ENCODE data around the gene NFE2L2. TPM values are rescaled to one million over a fixed set of nuclear protein-coding genes. Genes with fewer than 3 reads are reported as not detected.

NFE2L2 gene
- polyA plus RNA-seq, 1 donor from 2014 or later: 41.7 TPM

DNA sequence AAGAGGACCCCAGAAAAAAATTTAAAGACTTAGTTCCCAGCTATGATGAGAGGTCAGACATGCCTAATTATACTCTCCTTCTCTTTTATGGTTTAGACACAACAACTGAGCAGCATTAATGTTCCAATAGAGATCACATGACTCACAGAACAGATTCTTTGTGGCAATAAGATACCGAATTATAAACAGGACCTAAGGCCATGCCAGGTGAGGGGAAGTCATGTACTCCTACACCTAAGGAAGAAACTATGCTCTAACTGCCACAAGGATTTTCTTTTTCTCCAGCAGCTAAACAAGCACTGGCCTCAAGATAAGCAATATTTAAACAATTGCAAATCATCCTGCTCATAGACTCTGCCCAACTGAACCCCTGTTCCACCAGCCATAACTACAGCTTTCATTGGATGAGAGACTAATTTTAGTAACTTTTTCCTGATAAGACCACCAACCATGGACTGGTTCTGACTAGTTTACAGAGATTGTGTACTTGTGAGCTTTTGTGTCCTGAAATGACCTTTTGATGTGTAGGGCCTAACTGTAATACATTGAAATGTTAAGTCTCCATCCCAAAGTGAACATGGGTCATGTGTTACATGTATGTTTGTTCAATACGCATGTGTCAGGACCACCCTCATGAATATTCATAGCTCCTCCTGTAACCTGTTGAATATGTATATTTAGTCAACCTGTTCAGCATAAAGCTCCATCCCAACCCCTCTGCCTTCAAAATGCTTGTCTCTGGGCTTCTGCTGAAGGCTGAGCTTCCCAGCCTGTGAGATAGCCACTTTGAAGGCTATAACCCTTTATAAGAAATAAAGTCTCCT lies 21.6 kb upstream of the NFE2L2 start:
- no peak overlapping the region for H3K4me3 Mint-ChIP-seq

DNA sequence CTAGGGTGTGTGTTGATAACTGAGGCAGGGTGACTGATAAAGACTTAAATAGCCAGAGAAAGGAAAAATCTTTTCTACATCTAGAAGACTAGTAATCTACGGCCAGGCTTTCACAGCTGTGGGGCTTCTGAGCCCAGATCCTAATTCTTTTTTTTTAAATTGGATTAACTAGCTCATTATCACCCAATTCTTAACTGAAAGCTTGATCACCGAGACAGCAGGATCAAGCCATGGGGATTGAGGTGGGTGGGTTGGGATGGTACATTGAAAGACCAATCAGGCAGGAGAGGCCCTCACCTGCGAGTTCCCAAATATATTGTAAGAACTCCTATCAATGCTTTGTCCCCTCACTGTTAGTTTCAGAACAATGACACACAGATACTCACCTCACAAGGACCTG lies 20.0 kb upstream of the NFE2L2 start:
- Mint-ChIP-seq H3K4me1 (peaks cover 17 to 26% (median 18%) of the 10 kb centered on the region in 3 donors), H3K27ac (no peak overlapping the region), H3K36me3 (peaks cover 13% of the 10 kb centered on the region)

More for the DNA sequence above, 21.6 kb upstream of the NFE2L2 start:
- H3K4me1 Mint-ChIP-seq: peaks cover 21 to 32% (median 23%) of the 10 kb centered on the region in 3 donors
- H3K27ac Mint-ChIP-seq: peak overlapping the region in 1 of 3 donors; percentile 86
- H3K9me3 Mint-ChIP-seq: no peaks in the 10 kb centered on the region
- peaks cover 13% of the 10 kb centered on the region for H3K36me3 Mint-ChIP-seq
- H3K27me3 Mint-ChIP-seq: no peaks in the 10 kb centered on the region

DNA sequence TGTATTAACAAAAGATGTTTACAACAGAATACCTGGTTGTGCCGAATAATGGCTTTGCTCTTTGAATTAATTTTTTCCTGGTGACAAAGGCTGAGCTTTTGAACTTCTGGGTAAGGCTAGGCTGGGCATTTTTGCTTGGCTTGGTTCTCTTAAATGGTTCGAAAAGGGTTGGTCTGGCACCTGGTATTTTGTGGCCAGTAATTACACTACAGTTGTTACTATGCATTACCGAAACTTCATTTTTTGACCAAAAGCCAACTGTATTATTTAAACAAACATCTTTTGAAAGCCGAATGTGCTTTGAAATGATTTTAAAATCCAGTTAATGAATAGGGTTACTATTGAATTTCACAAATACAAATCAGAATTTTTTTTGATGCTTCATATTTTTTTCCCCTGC lies 19.4 kb upstream of the NFE2L2 start:
- no peak overlapping the region for H3K4me3 Mint-ChIP-seq
- H3K27me3 Mint-ChIP-seq: no peaks in the 10 kb centered on the region
- H3K9me3 Mint-ChIP-seq: no peaks in the 10 kb centered on the region
- H3K27ac Mint-ChIP-seq: no peak overlapping the region
- H3K36me3 Mint-ChIP-seq: peaks cover 10% of the 10 kb centered on the region
- peaks cover 17 to 22% (median 18%) of the 10 kb centered on the region in 3 donors for H3K4me1 Mint-ChIP-seq

More for the DNA sequence above, 20.0 kb upstream of the NFE2L2 start:
- Mint-ChIP-seq H3K9me3 (no peaks in the 10 kb centered on the region), H3K4me3 (no peak overlapping the region), H3K27me3 (no peaks in the 10 kb centered on the region)

DNA sequence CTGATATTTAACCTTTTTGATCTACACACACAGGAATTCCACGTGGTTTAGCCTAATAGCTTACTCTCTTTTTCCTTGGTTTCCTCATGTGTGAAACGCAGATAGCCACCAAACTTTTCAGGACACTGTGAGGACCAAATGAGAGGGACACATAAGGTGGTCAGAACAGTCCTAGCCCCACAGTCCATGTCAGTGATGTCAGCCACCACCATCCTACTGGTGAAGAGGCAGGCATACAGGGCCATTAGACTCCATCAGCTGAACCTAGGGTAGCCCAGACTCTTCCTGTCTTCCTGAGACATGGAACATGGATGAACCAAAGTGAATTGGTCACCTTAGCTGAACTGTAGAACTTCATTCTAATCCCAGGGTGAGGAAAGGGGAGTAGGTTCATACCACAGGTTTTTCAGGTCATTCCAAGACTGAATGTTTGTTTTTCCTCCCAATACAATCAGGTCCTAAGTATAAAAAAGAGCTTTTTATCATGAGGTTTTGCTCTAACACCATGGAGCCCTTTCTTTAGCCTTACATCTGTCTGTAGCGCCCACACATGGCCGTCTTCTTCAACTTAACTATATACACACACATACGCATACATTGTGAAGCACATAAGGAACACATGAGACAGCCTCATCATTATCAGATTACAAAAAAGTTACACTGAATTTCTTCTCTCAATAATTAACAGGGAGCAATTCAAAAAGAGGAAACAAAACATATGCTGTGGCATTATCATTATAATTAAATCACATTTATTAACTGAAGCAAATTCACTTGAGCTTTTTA lies 18.5 kb upstream of the NFE2L2 start:
- H3K4me3 Mint-ChIP-seq: no peak overlapping the region
- H3K36me3 Mint-ChIP-seq: peaks cover 10% of the 10 kb centered on the region
- no peaks in the 10 kb centered on the region for H3K27me3 Mint-ChIP-seq
- H3K4me1 Mint-ChIP-seq: peaks cover 17 to 21% (median 18%) of the 10 kb centered on the region in 3 donors
- H3K27ac Mint-ChIP-seq: peak overlapping the region in 1 of 3 donors; percentile 27
- no peaks in the 10 kb centered on the region for H3K9me3 Mint-ChIP-seq

DNA sequence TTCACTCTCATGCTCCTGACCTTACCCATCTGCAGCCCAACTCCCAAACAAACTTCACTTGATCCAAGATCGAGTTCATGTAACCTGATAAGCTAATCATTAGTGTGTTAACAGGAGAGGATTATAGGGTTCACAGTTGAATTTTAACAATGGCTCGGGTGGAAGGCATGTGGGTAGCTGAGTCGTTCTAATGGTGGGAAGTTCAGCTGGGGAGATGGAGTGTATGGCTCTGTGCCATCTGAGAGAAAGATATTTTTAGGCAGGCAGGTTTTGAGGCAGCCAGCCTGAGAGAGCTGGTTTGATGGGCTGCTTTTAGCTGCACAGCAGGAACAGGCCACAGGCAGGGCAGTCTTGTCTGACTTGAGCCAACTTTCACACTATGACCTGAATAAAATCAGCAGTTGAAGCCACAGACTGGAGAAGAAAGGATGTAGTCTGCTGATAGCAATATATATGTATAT lies 17.7 kb upstream of the NFE2L2 start:
- Mint-ChIP-seq H3K27me3 (no peaks in the 10 kb centered on the region), H3K4me3 (no peak overlapping the region), H3K36me3 (peaks cover 10% of the 10 kb centered on the region)

DNA sequence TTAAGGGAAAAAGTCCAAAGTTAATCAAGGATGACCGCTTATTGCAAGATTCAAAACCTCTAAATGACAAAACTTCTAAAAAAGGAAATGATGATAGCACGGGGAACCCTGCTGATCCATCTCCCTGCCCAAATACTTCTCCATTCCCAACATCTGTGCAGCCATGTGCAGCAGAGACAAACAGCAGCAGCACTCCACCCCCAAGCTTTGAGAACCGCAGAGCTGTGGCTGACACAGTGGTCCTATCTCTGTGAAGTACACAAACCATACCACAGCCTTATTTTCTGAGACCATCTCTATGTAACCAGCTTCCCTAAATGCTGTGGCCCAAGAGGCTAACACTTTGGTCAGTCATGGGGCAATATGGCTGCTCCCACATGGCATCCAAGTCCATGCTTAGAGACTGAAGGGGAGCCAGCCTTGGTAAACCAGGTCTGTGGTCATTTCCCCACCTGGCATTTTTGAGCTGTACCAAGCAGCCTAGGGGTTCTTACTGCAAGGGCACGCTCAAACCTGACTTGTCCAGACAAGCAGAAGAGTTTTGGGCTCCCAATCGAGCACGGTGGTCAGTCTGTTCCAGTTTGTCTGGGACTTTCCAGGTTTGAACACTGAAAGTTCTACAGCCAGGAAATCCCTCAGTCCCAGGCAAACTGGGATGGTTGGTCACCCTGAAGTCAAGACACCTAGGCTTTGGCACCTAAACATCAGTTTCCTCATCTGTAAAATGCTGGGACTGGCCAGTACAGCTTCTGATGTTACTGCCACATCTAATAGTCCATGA lies 17.1 kb upstream of the NFE2L2 start:
- Mint-ChIP-seq H3K4me3 (peak overlapping the region in 1 of 4 donors; percentile 7), H3K27ac (no peak overlapping the region), H3K27me3 (no peaks in the 10 kb centered on the region), H3K4me1 (peaks cover 18 to 27% (median 22%) of the 10 kb centered on the region in 3 donors), H3K36me3 (peaks cover 10% of the 10 kb centered on the region), H3K9me3 (no peaks in the 10 kb centered on the region)

More for the DNA sequence above, 17.7 kb upstream of the NFE2L2 start:
- peaks cover 18 to 24% (median 19%) of the 10 kb centered on the region in 3 donors for H3K4me1 Mint-ChIP-seq
- H3K9me3 Mint-ChIP-seq: no peaks in the 10 kb centered on the region
- no peak overlapping the region for H3K27ac Mint-ChIP-seq

DNA sequence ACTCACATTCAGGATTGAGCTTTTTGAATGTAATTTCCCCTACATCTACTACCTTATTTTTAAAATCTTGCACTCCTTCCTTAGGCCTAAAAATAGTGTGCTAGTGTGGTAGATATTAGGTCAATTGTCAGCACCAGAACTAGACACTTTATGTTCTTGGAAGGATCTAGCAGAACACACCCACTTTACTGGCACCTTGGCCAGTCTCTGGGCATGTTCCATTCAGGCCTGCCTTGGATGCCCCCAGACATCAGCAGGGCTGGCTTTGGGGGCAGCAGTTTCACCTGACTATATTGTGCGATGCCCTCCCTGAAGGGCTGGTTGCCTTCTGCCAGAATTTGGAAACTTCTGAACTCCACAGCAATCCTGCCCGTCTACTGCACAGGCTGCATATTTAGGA lies 15.3 kb upstream of the NFE2L2 start:
- H3K27ac Mint-ChIP-seq: no peak overlapping the region
- H3K36me3 Mint-ChIP-seq: peaks cover 4% of the 10 kb centered on the region
- no peaks in the 10 kb centered on the region for H3K9me3 Mint-ChIP-seq
- H3K27me3 Mint-ChIP-seq: no peaks in the 10 kb centered on the region
- H3K4me1 Mint-ChIP-seq: peaks cover 18 to 31% (median 22%) of the 10 kb centered on the region in 3 donors
- H3K4me3 Mint-ChIP-seq: no peak overlapping the region

DNA sequence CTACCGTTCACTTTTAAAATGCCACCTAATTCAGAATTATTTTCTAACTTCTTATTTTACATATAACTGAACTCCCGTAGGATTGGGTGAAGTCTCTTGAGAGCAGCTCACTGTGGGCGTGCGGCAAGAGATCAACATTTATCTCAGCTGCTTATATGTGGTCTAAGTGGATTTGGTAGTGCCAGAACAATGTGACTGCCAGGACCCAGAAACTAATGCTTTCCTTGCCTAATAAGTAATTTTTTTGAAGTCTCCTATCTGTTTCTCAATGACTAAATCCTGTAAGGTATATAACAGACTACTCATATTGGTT lies 11.2 kb upstream of the NFE2L2 start:
- Mint-ChIP-seq H3K27me3 (no peaks in the 10 kb centered on the region), H3K27ac (no peak overlapping the region), H3K36me3 (no peaks in the 10 kb centered on the region), H3K9me3 (no peaks in the 10 kb centered on the region), H3K4me1 (peaks cover 0 to 12% (median 6%) of the 10 kb centered on the region in 3 donors), H3K4me3 (no peak overlapping the region)

DNA sequence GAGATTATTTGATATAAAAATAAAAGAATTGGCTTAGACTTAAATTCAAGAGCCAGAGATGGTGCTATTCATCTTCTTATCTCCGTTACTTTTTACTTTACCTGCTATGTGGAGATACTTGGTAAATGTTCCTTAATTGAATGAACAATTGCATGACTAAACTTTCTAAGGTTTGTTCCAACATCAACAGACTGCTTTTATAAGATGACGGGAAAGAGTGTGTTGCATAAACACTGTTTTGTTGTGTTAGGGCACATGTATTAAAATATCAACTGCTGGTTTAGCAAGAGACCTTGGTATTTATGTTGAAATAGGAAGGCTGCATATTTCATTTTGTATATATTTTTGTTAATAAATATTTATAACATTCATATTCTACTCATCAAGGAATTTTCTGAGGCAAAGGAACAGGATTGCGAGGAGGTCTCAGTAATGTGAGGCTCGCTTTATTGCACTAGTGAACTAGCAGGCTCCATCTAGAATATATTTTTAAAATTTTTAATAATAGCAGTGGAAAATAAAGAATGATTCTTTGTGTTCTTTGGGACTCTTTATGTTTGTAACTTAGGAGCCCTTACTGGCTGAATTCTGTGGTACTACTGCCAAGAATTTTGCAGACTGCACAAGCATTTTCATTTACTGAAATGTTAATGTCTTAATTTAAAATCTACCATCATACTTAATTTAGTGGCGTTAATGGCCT lies 10.7 kb upstream of the NFE2L2 start:
- Mint-ChIP-seq H3K9me3 (no peaks in the 10 kb centered on the region), H3K36me3 (no peaks in the 10 kb centered on the region), H3K27me3 (no peaks in the 10 kb centered on the region), H3K4me1 (peaks cover 0 to 10% (median 5%) of the 10 kb centered on the region in 3 donors), H3K27ac (no peak overlapping the region), H3K4me3 (no peak overlapping the region)

DNA sequence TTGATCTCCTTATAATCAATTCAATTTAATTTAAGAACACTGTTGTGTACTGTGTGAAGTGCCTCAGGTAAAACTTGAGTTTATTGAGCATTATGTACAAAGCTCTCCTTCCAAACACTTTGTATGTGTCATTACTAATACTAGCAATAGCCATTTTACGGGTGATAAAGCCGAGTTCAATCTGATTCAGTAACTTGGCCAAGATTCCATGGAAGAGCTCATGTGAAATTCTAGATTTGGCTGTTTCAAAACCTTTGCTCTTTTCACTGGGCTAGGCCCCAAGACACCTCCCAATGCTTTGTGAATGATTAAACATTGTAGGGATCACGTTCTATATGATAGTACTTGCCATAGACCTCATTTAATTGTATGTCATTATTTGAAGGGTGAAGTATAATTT lies 8.9 kb upstream of the NFE2L2 start:
- Mint-ChIP-seq H3K9me3 (no peaks in the 10 kb centered on the region), H3K27me3 (no peaks in the 10 kb centered on the region), H3K4me1 (peaks cover 0 to 10% (median 5%) of the 10 kb centered on the region in 3 donors), H3K36me3 (no peaks in the 10 kb centered on the region), H3K27ac (peak overlapping the region in 1 of 3 donors; percentile 33), H3K4me3 (no peak overlapping the region)

DNA sequence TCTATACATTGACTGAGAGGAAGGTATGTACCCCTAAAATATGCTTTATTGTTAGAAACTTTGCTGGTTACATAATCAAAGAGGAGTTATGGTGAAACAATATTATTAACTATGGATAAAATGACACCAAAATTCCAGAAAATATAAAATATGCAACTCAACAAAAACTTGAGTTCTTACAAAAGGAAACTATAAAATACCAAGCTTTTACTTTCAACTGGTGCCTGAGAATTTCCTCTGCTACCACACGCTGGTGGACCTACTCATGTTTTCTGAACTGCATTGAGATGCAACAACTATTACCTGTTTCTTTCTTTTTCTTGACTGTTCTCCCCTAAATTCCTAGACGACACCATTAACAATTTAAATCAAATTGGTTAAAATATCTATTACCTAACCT lies 8.2 kb upstream of the NFE2L2 start:
- Mint-ChIP-seq H3K4me1 (peaks cover 0 to 10% (median 5%) of the 10 kb centered on the region in 3 donors), H3K27me3 (no peaks in the 10 kb centered on the region), H3K27ac (no peak overlapping the region), H3K4me3 (no peak overlapping the region), H3K9me3 (no peaks in the 10 kb centered on the region), H3K36me3 (no peaks in the 10 kb centered on the region)

DNA sequence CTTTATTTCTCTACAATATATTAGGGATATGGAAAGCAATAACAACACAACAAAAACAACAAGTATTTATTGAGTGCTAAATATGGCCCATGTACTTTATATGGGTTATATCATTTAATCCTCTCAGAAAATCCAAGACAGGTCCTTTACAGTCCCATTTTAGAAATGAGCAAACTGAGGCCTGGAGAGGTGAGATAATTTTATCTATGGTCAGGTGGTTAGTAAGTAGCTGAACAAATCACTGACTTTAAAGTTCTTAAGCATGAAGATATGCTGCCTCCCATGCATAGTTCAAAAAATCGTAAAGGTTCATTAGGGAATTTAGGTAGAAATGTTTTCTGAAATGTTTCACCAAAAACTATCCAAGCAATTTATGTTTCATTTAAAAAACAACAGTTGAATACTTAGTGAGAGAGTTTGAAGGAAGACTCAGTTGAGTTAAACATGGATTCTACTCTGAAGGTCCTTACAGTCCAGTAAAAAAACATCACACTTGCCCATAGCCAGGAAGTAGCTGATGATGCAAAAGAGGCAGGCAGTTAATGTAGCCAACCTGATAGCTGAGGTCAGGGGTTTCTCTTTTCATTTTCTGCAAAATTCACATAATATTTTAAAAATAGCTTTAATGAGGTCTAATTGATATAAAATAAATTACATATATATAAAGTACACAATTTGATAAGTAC lies 7.6 kb upstream of the NFE2L2 start:
- H3K4me3 Mint-ChIP-seq: no peak overlapping the region
- no peak overlapping the region for H3K27ac Mint-ChIP-seq
- H3K9me3 Mint-ChIP-seq: no peaks in the 10 kb centered on the region
- no peaks in the 10 kb centered on the region for H3K36me3 Mint-ChIP-seq
- no peaks in the 10 kb centered on the region for H3K27me3 Mint-ChIP-seq
- H3K4me1 Mint-ChIP-seq: peaks cover 0 to 7% (median 3%) of the 10 kb centered on the region in 3 donors

DNA sequence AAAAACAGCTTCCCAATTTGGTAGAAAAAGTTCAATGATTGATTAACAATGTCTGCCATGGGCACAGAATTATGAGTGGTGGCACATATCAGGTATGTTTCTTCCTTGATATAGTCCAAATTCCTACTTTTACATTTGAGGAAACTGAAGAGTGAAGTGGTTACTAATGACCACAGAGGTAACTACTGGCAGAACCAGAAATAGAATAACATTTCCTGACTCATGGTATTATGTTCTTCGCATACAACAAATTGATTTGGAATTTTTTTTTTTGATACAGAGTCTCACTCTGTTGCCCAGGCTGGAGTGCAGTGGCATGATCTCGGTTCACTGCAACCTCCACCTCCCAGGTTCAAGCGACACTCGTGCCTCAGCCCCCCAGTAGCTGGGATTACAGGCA lies 6.0 kb upstream of the NFE2L2 start:
- no peak overlapping the region for H3K27ac Mint-ChIP-seq
- H3K9me3 Mint-ChIP-seq: no peaks in the 10 kb centered on the region
- no peaks in the 10 kb centered on the region for H3K36me3 Mint-ChIP-seq
- H3K27me3 Mint-ChIP-seq: no peaks in the 10 kb centered on the region
- peaks cover 9 to 13% (median 10%) of the 10 kb centered on the region in 3 donors for H3K4me1 Mint-ChIP-seq
- H3K4me3 Mint-ChIP-seq: no peak overlapping the region

DNA sequence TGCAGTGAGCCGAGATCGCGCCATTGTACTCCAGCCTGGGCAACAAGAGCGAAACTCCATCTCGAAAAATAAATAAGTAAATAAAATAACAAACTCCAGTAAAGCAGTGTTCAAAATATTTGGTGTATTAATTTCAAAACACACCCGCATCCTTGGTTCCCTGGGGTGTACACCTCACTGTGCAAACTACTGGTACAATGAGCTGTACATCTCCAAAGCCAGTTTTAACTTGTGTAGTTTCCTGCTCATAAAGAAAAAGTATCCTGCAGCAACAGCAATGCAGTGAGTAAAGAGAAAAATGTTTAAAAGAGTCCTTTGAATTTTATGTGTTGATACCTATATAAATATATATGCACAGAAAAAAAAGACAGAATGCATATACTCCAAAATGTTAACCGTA lies 4.4 kb upstream of the NFE2L2 start:
- H3K27ac Mint-ChIP-seq: no peak overlapping the region
- peaks cover 9 to 19% (median 10%) of the 10 kb centered on the region in 3 donors for H3K4me1 Mint-ChIP-seq
- H3K4me3 Mint-ChIP-seq: no peak overlapping the region
- no peaks in the 10 kb centered on the region for H3K27me3 Mint-ChIP-seq
- H3K9me3 Mint-ChIP-seq: no peaks in the 10 kb centered on the region
- no peaks in the 10 kb centered on the region for H3K36me3 Mint-ChIP-seq
